H9 (cell line): ENCODE measurements around the gene NSMCE3. TPM values are rescaled to one million over a fixed set of nuclear protein-coding genes. Genes with fewer than 3 reads are reported as not detected.

Experiments used
- DNase-seq: peaks from one replicate; pipeline ENCODE4 v3.0.0-alpha.2; 2017
- H2AFZ ChIP-seq: one replicate; pipeline ENCODE4 v1.6.1; 2013; ENCODE audit warnings: mild to moderate bottlenecking, low read length, control low read depth, moderate library complexity
- H2AK5ac ChIP-seq: 2 replicates; pipeline ENCODE4 v1.6.1; 2013; ENCODE audit warnings: low read length, control low read depth, mixed read lengths; ENCODE audit not compliant: insufficient read length
- H2BK120ac ChIP-seq: one replicate; pipeline ENCODE4 v1.6.1; 2013; ENCODE audit warnings: low read depth, mild to moderate bottlenecking, low read length, control low read depth, inconsistent platforms; ENCODE audit not compliant: poor library complexity, severe bottlenecking
- H2BK12ac ChIP-seq: 2 replicates; pipeline ENCODE4 v1.6.1; 2013; ENCODE audit warnings: low read length, control low read depth, mixed read lengths, low read depth; ENCODE audit not compliant: insufficient read length
- H2BK15ac ChIP-seq: 2 replicates; pipeline ENCODE4 v1.6.1; 2013; ENCODE audit warnings: low read depth, low read length, control low read depth
- H2BK20ac ChIP-seq: one replicate; pipeline ENCODE4 v1.6.1; 2013; ENCODE audit warnings: low read depth, mild to moderate bottlenecking, low read length, control low read depth, inconsistent platforms; ENCODE audit not compliant: poor library complexity, severe bottlenecking
- H2BK5ac ChIP-seq: 2 replicates; pipeline ENCODE4 v1.6.1; 2013; ENCODE audit warnings: low read length, control low read depth, mixed read lengths; ENCODE audit not compliant: insufficient read length
- H3K14ac ChIP-seq: 2 replicates; pipeline ENCODE4 v1.6.1; 2013; ENCODE audit warnings: low read length, control low read depth; ENCODE audit not compliant: insufficient read depth
- H3K18ac ChIP-seq: 2 replicates; pipeline ENCODE4 v1.6.1; 2013; ENCODE audit warnings: low read depth, mild to moderate bottlenecking, mixed read lengths, low read length, control low read depth; ENCODE audit not compliant: insufficient read length
- H3K23ac ChIP-seq: 2 replicates; pipeline ENCODE4 v1.6.1; 2013; ENCODE audit warnings: low read length, control low read depth, mixed read lengths, low read depth; ENCODE audit not compliant: insufficient read length
- H3K23me2 ChIP-seq: 2 replicates; pipeline ENCODE4 v1.6.1; 2013; ENCODE audit warnings: low read depth, mild to moderate bottlenecking, mixed read lengths, low read length, control low read depth; ENCODE audit not compliant: insufficient read length, poor library complexity, severe bottlenecking
- H3K27ac ChIP-seq: 2 replicates; pipeline ENCODE4 v1.5.1; 2013; ENCODE audit warnings: low read length, control low read depth, mixed read lengths, low read depth; ENCODE audit not compliant: insufficient read length
- H3K27me3 ChIP-seq: 2 replicates; pipeline ENCODE4 v1.6.1; 2013; ENCODE audit warnings: low read length, control low read depth, inconsistent platforms; ENCODE audit not compliant: insufficient read depth
- H3K4ac ChIP-seq: 2 replicates; pipeline ENCODE4 v1.6.1; 2013; ENCODE audit warnings: low read depth, mild to moderate bottlenecking, control low read depth, inconsistent platforms, low read length, moderate library complexity
- H3K4me1 ChIP-seq: 2 replicates; pipeline ENCODE4 v1.6.1; 2013; ENCODE audit warnings: low read length, control low read depth, inconsistent platforms; ENCODE audit not compliant: insufficient read depth
- H3K4me2 ChIP-seq: 2 replicates; pipeline ENCODE4 v1.6.1; 2013; ENCODE audit warnings: low read length, control low read depth, mixed read lengths; ENCODE audit not compliant: insufficient read length, insufficient read depth
- H3K56ac ChIP-seq: 2 replicates; pipeline ENCODE4 v1.6.1; 2013; ENCODE audit warnings: low read depth, mild to moderate bottlenecking, mixed read lengths, low read length, control low read depth; ENCODE audit not compliant: insufficient read length
- H3K79me1 ChIP-seq: 2 replicates; pipeline ENCODE4 v1.6.1; 2013; ENCODE audit warnings: low read depth, mild to moderate bottlenecking, moderate library complexity, low read length, control low read depth, inconsistent platforms; ENCODE audit not compliant: insufficient read depth, poor library complexity, severe bottlenecking
- H3K79me2 ChIP-seq: 2 replicates; pipeline ENCODE4 v1.6.1; 2013; ENCODE audit warnings: low read length, control low read depth, inconsistent platforms; ENCODE audit not compliant: insufficient read depth
- H3K9ac ChIP-seq: 2 replicates; pipeline ENCODE4 v1.6.1; 2013; ENCODE audit warnings: low read length, control low read depth, mixed read lengths; ENCODE audit not compliant: insufficient read length; ENCODE audit errors: extremely low read depth
- H3K9me3 ChIP-seq: one replicate; pipeline ENCODE4 v1.6.1; 2013; ENCODE audit warnings: low read depth, low read length, inconsistent platforms; ENCODE audit not compliant: control insufficient read depth
- H3T11ph ChIP-seq: one replicate; pipeline ENCODE4 v1.6.1; 2013; ENCODE audit warnings: mild to moderate bottlenecking, low read length, control low read depth, inconsistent platforms
- H4K20me1 ChIP-seq: one replicate; pipeline ENCODE4 v1.6.1; 2013; ENCODE audit not compliant: control insufficient read depth, insufficient read length, insufficient read depth
- H4K5ac ChIP-seq: 2 replicates; pipeline ENCODE4 v1.6.1; 2013; ENCODE audit warnings: low read depth, mild to moderate bottlenecking, mixed read lengths, low read length, control low read depth; ENCODE audit not compliant: insufficient read length
- H4K8ac ChIP-seq: replicated peaks from 2 replicates; pipeline ENCODE4 v1.6.1; 2013; ENCODE audit warnings: low read length, control low read depth, mixed read lengths, low read depth; ENCODE audit not compliant: insufficient read length
- H4K91ac ChIP-seq: 2 replicates; pipeline ENCODE4 v1.6.1; 2013; ENCODE audit warnings: low read depth, mild to moderate bottlenecking, moderate library complexity, mixed read lengths, low read length, control low read depth; ENCODE audit not compliant: insufficient read length
- H3K27ac Mint-ChIP-seq, 3 experiments: 2 replicates in 2 of 3; 3 replicates in 1 of 3; pipeline ENCODE4 v1.8.0; 2020 to 2021; ENCODE audit warnings: mixed read lengths in 3 of 3, mild to moderate bottlenecking in 1 of 3, moderate library complexity in 1 of 3
- H3K27me3 Mint-ChIP-seq: 2 replicates; pipeline ENCODE4 v1.8.0; 2021; ENCODE audit warnings: low read depth, mild to moderate bottlenecking, moderate library complexity, mixed read lengths
- H3K36me3 Mint-ChIP-seq, 3 experiments: 2 replicates in 2 of 3; 3 replicates in 1 of 3; pipeline ENCODE4 v1.8.0; 2020 to 2021; ENCODE audit warnings: low read depth in 3 of 3, mixed read lengths in 3 of 3; ENCODE audit not compliant: insufficient read depth in 1 of 3
- H3K4me1 Mint-ChIP-seq, 2 experiments: 2 replicates each; pipeline ENCODE4 v1.8.0; 2020; ENCODE audit warnings: mixed read lengths in 2 of 2
- H3K4me3 Mint-ChIP-seq, 2 experiments: 2 replicates in 1 of 2; 3 replicates in 1 of 2; pipeline ENCODE4 v1.8.0; 2020 to 2021; ENCODE audit warnings: mild to moderate bottlenecking in 2 of 2, mixed read lengths in 2 of 2, moderate library complexity in 1 of 2
- H3K9me3 Mint-ChIP-seq, 2 experiments: 2 replicates in 1 of 2; 3 replicates in 1 of 2; pipeline ENCODE4 v1.8.0; 2020; ENCODE audit warnings: mild to moderate bottlenecking in 2 of 2, mixed read lengths in 2 of 2, moderate library complexity in 1 of 2
- WGBS: extraction: QIAGEN DNeasy Blood & Tissue Kit; methylation state at CpG from one replicate; pipeline ENCODE4 v1.1.7; 2013; ENCODE audit warnings: missing lambda C conversion rate, low lambda C conversion rate, mixed read lengths; ENCODE audit not compliant: insufficient read length; ENCODE audit errors: extremely low coverage; 5-methylcytosine and 5-hydroxymethylcytosine counted together
- total RNA-seq: library from RNA; stranded (reverse); gene quantifications from 2 replicates; pipeline ENCODE4 v1.2.1, GENCODE V29; 2021
- TF ChIP-seq, protein P1 (sequence below): fragments of 200-600 bp; sonication (generic); conservative IDR thresholded peaks from 3 replicates; pipeline ENCODE4 v1.8.0; 2021; ENCODE audit warnings: antibody characterized with exemption, mild to moderate bottlenecking

The NSMCE3 gene
- total RNA-seq, 1 experiment from 2014 or later: 6.9 TPM

DNA sequence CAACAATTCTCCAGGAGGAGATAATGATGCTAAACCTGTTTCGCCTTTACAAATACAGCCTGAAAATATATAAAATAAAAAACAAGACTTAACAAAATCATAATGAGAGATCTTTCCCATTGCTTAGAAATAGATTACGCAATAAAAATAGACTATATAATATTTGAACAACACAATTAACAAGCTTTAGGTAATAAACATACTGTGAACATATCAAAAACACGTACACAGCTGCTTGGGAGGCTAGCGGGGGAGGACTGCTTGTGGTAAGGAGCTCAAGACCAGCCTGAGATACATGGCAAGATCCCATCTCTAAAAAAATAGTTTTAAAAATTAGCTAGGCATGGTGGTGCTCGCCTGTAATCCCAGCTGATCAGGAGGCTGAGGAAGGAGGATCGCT, 8.7 kb downstream of the NSMCE3 start:
- Histone ChIP-seq H2BK5ac (no peak overlapping the region), H2AK5ac (no peak overlapping the region)

More for the DNA sequence above, 8.7 kb downstream of the NSMCE3 start:
- Histone ChIP-seq H3K4me1 (no peaks in the 10 kb centered on the region; the same call in 1 of the 2 replicates), H2AFZ (no peak overlapping the region), H3K9me3 (no peaks in the 10 kb centered on the region), H2BK15ac (no peak overlapping the region), H4K91ac (no peak overlapping the region), H4K5ac (no peak overlapping the region), H3K9ac (no peak overlapping the region), H3K14ac (no peak overlapping the region), H3K79me1 (no peaks in the 10 kb centered on the region), H3K4ac (no peak overlapping the region), H3T11ph (no peak overlapping the region), H3K27me3 (no peaks in the 10 kb centered on the region), H4K8ac (no peak overlapping the region), H3K23ac (no peak overlapping the region), H3K23me2 (no peaks in the 10 kb centered on the region), H2BK20ac (no peak overlapping the region), H2BK12ac (no peak overlapping the region), H3K27ac (no peak overlapping the region), H3K56ac (no peak overlapping the region), H3K4me2 (no peak overlapping the region), H3K18ac (no peak overlapping the region), H3K79me2 (no peaks in the 10 kb centered on the region), H2BK120ac (no peak overlapping the region), H4K20me1 (no peaks in the 10 kb centered on the region)
- no peaks in the 10 kb centered on the region for H3K36me3 Mint-ChIP-seq
- no peaks in the 10 kb centered on the region for H3K27me3 Mint-ChIP-seq
- H3K27ac Mint-ChIP-seq: no peak overlapping the region
- no peak overlapping the region for H3K4me3 Mint-ChIP-seq
- peaks cover 13% of the 10 kb centered on the region in 2 experiments for H3K4me1 Mint-ChIP-seq
- no CpG with 5 or more reads among the region's 6 CpGs for WGBS
- TF ChIP-seq, protein P1, sequence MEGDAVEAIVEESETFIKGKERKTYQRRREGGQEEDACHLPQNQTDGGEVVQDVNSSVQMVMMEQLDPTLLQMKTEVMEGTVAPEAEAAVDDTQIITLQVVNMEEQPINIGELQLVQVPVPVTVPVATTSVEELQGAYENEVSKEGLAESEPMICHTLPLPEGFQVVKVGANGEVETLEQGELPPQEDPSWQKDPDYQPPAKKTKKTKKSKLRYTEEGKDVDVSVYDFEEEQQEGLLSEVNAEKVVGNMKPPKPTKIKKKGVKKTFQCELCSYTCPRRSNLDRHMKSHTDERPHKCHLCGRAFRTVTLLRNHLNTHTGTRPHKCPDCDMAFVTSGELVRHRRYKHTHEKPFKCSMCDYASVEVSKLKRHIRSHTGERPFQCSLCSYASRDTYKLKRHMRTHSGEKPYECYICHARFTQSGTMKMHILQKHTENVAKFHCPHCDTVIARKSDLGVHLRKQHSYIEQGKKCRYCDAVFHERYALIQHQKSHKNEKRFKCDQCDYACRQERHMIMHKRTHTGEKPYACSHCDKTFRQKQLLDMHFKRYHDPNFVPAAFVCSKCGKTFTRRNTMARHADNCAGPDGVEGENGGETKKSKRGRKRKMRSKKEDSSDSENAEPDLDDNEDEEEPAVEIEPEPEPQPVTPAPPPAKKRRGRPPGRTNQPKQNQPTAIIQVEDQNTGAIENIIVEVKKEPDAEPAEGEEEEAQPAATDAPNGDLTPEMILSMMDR: no peak
- no peak for DNase-seq
- H3K9me3 Mint-ChIP-seq: no peaks in the 10 kb centered on the region
